GM23248 (cell line): ENCODE data around the gene CYGB. TPM values are rescaled to one million over a fixed set of nuclear protein-coding genes. Genes with fewer than 3 reads are reported as not detected.

Experiments
- DNase-seq: peaks from one replicate; pipeline ENCODE4 v3.0.0-alpha.2; 2015
- H2AFZ ChIP-seq: fragments of 200-600 bp; sonication (generic); 2 replicates; pipeline ENCODE4 v1.6.1; 2016; ENCODE audit warnings: antibody characterized with exemption
- H3F3A ChIP-seq: fragments of 200-600 bp; sonication (generic); 2 replicates; pipeline ENCODE4 v1.6.1; 2016; ENCODE audit warnings: mild to moderate bottlenecking, antibody characterized with exemption, mixed run types; ENCODE audit not compliant: insufficient read depth
- H3K27ac ChIP-seq: fragments of 200-600 bp; sonication (generic); 2 replicates; pipeline ENCODE4 v1.5.1; 2016; ENCODE audit warnings: mild to moderate bottlenecking
- H3K27me3 ChIP-seq: fragments of 200-600 bp; sonication (generic); replicated peaks from 2 replicates; pipeline ENCODE4 v1.6.1; 2016; ENCODE audit warnings: mild to moderate bottlenecking; ENCODE audit not compliant: insufficient read depth
- H3K36me3 ChIP-seq: fragments of 200-600 bp; sonication (generic); 2 replicates; pipeline ENCODE4 v1.6.1; 2016; ENCODE audit warnings: low read depth, mild to moderate bottlenecking
- H3K4me1 ChIP-seq: fragments of 200-600 bp; sonication (generic); 2 replicates; pipeline ENCODE4 v1.6.1; 2016; ENCODE audit warnings: mild to moderate bottlenecking; ENCODE audit not compliant: insufficient read depth
- H3K4me2 ChIP-seq: fragments of 200-600 bp; sonication (generic); one replicate; pipeline ENCODE4 v1.6.1; 2016; ENCODE audit warnings: mild to moderate bottlenecking; ENCODE audit not compliant: unreplicated experiment
- H3K4me3 ChIP-seq: fragments of 200-600 bp; sonication (generic); 2 replicates; pipeline ENCODE4 v1.5.1; 2016; ENCODE audit warnings: mild to moderate bottlenecking
- H3K79me2 ChIP-seq: fragments of 200-600 bp; sonication (generic); 2 replicates; pipeline ENCODE4 v1.6.1; 2016; ENCODE audit warnings: mild to moderate bottlenecking; ENCODE audit not compliant: insufficient read depth
- H3K9ac ChIP-seq: fragments of 200-600 bp; sonication (generic); 2 replicates; pipeline ENCODE4 v1.6.1; 2016; ENCODE audit warnings: mild to moderate bottlenecking
- H3K9me2 ChIP-seq: fragments of 200-600 bp; sonication (generic); 2 replicates; pipeline ENCODE4 v1.6.1; 2016; ENCODE audit warnings: mixed run types, mild to moderate bottlenecking, moderate library complexity; ENCODE audit not compliant: insufficient read depth
- H3K9me3 ChIP-seq: fragments of 200-600 bp; sonication (generic); one replicate; pipeline ENCODE4 v1.6.1; 2017; ENCODE audit warnings: low read depth
- H4K20me1 ChIP-seq: fragments of 200-600 bp; sonication (generic); 2 replicates; pipeline ENCODE4 v1.6.0; 2016; ENCODE audit not compliant: insufficient read depth
- EZH2 ChIP-seq: fragments of 200-600 bp; sonication (generic); IDR thresholded peaks from 2 replicates; pipeline ENCODE4 v1.6.1; 2018; ENCODE audit warnings: antibody characterized with exemption, mild to moderate bottlenecking; ENCODE audit not compliant: insufficient read depth, poor library complexity, severe bottlenecking
- EZH2phosphoT487 ChIP-seq: fragments of 200-600 bp; sonication (generic); IDR thresholded peaks from 2 replicates; pipeline ENCODE4 v1.6.1; 2018; ENCODE audit warnings: antibody characterized with exemption, moderate library complexity, mild to moderate bottlenecking, low read depth; ENCODE audit not compliant: insufficient read depth
- WGBS, 2 experiments: methylation state at CpG; one replicate each; pipeline ENCODE4 v1.1.6; 2015 to 2017; ENCODE audit warnings: low lambda C conversion rate in 2 of 2, low coverage in 1 of 2; ENCODE audit errors: missing lambda C conversion rate in 2 of 2; 5-methylcytosine and 5-hydroxymethylcytosine counted together
- in situ Hi-C: fragments of 300-500 bp; cut with MboI; formaldehyde crosslinking; loops from 2 replicates; pipeline ENCODE4 v1.15.0; 2020
- polyA plus RNA-seq: library from polyadenylated mRNA; unstranded; fragments of >200 nt; fragmentation: Nextera tagmentation; extraction: Ambion mirVana; gene quantifications from 2 replicates; pipeline ENCODE4 v1.2.1, GENCODE V29; 2016
- total RNA-seq: library from RNA; depleted of rRNA; stranded (reverse); fragments of >200 nt; shearing (Covaris generic); gene quantifications from 2 replicates; pipeline ENCODE4 v1.2.3, GENCODE V29; 2014

Gene CYGB
- total and polyA plus RNA-seq, 2 experiments from 2014 or later, result 1.1 to 8.3 TPM

- peak within 1 kb of the TSS; percentile 74 for H3K4me3 ChIP-seq
- no peak within 1 kb of the TSS for H3K27ac ChIP-seq
- DNase-seq, result peak; percentile 85
- peaks cover 5% of the 10 kb centered on the region for H3K79me2 ChIP-seq
- in situ Hi-C loops, result no loop called here
- no peaks in the 10 kb centered on the region for H3K36me3 ChIP-seq
- peaks cover 6% of the 10 kb centered on the region; the same call in 1 of the 2 replicates for H3F3A ChIP-seq
- no peaks in the 10 kb centered on the region for H3K27me3 ChIP-seq
- TF ChIP-seq EZH2, result no peak
- no peaks in the 10 kb centered on the region for H4K20me1 ChIP-seq
- WGBS, 2 experiments, result 2 to 3% methylated on average over 33 to 54 of the region's 72 CpGs
- H3K9me3 ChIP-seq, result no peaks in the 10 kb centered on the region
- H3K4me2 ChIP-seq, result peak within 1 kb of the TSS; percentile 63
- peaks cover 9% of the 10 kb centered on the region for H3K4me1 ChIP-seq
- peak within 1 kb of the TSS; percentile 68 for H3K9ac ChIP-seq
- no peaks in the 10 kb centered on the region for H3K9me2 ChIP-seq
- H2AFZ ChIP-seq, result peak within 1 kb of the TSS; percentile 83
Observed at GRCh38 chr17:76501018-76501826, 36.3 kb downstream of the CYGB start, which contains the start of gene RHBDF2. RHBDF2 (minus strand) TSS chr17:76501423; CDS start chr17:76481524, 19,899 bp downstream.

GRCh38 chr17:76500747-76501017 lies 36.8 kb downstream of the CYGB start:
- H3K4me3 ChIP-seq, result peak overlapping the region; percentile 74
- peaks cover 6% of the 10 kb centered on the region; the same call in 1 of the 2 replicates for H3F3A ChIP-seq
- in situ Hi-C loops, result no loop called here
- H3K9me3 ChIP-seq, result no peaks in the 10 kb centered on the region
- peaks cover 9% of the 10 kb centered on the region for H3K4me1 ChIP-seq
- H3K9ac ChIP-seq, result peak overlapping the region; percentile 68
- no peaks in the 10 kb centered on the region for H3K36me3 ChIP-seq
- H3K27ac ChIP-seq, result no peak overlapping the region
- H3K27me3 ChIP-seq, result no peaks in the 10 kb centered on the region
- H4K20me1 ChIP-seq, result no peaks in the 10 kb centered on the region
- no peak for TF ChIP-seq EZH2phosphoT487
- no peak for TF ChIP-seq EZH2
- WGBS, 2 experiments, result 31 to 41% methylated on average over 10 of the region's 10 CpGs
- DNase-seq, result no peak
- no peaks in the 10 kb centered on the region for H3K9me2 ChIP-seq
- peaks cover 5% of the 10 kb centered on the region for H3K79me2 ChIP-seq
- peak overlapping the region; percentile 83 for H2AFZ ChIP-seq
- peak overlapping the region; percentile 63 for H3K4me2 ChIP-seq

DNA sequence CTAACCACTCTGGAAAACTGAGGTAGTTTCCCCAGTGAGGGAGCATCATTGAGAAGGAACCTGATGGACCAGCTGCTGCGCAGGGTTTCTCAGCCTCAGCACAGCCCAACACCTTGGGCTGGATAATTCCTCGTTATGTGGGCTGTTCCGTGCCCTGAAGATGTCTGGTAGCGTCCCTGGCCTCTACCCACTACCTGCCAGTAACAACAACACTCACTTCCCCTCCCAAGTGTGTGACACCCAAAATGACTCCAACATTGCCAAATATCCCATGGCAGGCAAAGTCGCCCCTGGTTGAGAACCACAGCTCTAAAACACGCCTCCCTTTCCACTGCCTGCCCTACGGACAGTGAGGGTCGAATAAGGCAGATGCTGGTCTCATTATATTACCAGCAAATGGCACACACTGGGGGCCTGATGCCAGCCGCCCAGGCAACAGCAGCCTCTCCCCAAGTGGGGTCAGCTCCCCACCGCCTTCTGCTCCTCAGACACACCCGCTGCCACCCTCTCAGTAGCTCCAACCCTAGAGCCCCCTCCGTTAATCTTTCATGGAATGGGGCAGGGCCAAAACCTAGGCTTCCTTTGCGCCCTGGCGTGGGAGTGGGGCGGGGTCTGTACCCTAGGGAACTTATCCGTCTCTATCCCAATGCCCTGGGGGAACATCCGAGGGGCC lies 37.3 kb downstream of the CYGB start:
- no peak overlapping the region for H2AFZ ChIP-seq
- whole genome bisulfite sequencing, 2 experiments, result 79 to 81% methylated on average over 17 of the region's 17 CpGs
- TF ChIP-seq EZH2phosphoT487 (no peak), EZH2 (no peak)
- peak overlapping the region; percentile 74 for H3K4me3 ChIP-seq
- H4K20me1 ChIP-seq, result no peaks in the 10 kb centered on the region
- peak overlapping the region; percentile 63 for H3K4me2 ChIP-seq
- peak overlapping the region; percentile 68 for H3K9ac ChIP-seq
- H3K36me3 ChIP-seq, result no peaks in the 10 kb centered on the region
- H3K4me1 ChIP-seq, result peaks cover 9% of the 10 kb centered on the region
- H3K9me3 ChIP-seq, result no peaks in the 10 kb centered on the region
- no peak for DNase-seq
- peaks cover 5% of the 10 kb centered on the region for H3K79me2 ChIP-seq
- no peak overlapping the region for H3K27ac ChIP-seq
- in situ Hi-C loops, result no loop called here
- H3F3A ChIP-seq, result peaks cover 6% of the 10 kb centered on the region; the same call in 1 of the 2 replicates
- H3K27me3 ChIP-seq, result no peaks in the 10 kb centered on the region
- no peaks in the 10 kb centered on the region for H3K9me2 ChIP-seq

DNA sequence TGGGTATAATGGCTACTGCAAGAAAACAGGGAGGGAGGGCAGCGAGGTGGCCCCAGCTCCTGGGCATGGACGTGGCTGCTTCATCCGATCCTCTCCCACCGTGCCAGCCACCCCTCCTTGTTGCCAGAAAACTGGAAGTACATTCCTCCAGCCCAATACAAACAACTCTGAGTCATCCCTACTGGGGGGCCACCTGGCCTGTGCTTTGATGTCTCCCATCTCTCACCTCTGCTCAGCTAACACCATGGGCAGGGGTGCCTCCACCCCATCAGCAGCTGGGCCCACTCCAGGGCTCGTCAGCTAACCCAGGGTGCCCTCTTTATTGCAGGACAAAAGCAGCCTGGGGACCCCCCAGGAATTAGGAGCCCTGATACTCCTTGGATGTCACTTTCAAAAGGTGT lies 38.2 kb downstream of the CYGB start:
- H2AFZ ChIP-seq, result no peak overlapping the region
- TF ChIP-seq EZH2 (no peak), EZH2phosphoT487 (no peak)
- H3K79me2 ChIP-seq, result peaks cover 5% of the 10 kb centered on the region
- H3K4me1 ChIP-seq, result peaks cover 9% of the 10 kb centered on the region
- no peak for DNase-seq
- no peaks in the 10 kb centered on the region for H3K9me3 ChIP-seq
- H3K4me2 ChIP-seq, result no peak overlapping the region
- no peaks in the 10 kb centered on the region for H3K9me2 ChIP-seq
- no peak overlapping the region for H3K4me3 ChIP-seq
- H3F3A ChIP-seq, result peaks cover 6% of the 10 kb centered on the region; the same call in 1 of the 2 replicates
- in situ Hi-C loops, result loop anchor here (25.0 kb wide), 1 partner anchor 88 kb away; the partner anchor contains the start of gene ST6GALNAC2
- H3K27ac ChIP-seq, result no peak overlapping the region
- WGBS, 2 experiments, result 85 to 94% methylated on average over 5 of the region's 5 CpGs
- H4K20me1 ChIP-seq, result no peaks in the 10 kb centered on the region
- no peaks in the 10 kb centered on the region for H3K27me3 ChIP-seq
- no peaks in the 10 kb centered on the region for H3K36me3 ChIP-seq
- no peak overlapping the region for H3K9ac ChIP-seq
